ENCODE results near the gene PEPD.

PEPD gene

DNA sequence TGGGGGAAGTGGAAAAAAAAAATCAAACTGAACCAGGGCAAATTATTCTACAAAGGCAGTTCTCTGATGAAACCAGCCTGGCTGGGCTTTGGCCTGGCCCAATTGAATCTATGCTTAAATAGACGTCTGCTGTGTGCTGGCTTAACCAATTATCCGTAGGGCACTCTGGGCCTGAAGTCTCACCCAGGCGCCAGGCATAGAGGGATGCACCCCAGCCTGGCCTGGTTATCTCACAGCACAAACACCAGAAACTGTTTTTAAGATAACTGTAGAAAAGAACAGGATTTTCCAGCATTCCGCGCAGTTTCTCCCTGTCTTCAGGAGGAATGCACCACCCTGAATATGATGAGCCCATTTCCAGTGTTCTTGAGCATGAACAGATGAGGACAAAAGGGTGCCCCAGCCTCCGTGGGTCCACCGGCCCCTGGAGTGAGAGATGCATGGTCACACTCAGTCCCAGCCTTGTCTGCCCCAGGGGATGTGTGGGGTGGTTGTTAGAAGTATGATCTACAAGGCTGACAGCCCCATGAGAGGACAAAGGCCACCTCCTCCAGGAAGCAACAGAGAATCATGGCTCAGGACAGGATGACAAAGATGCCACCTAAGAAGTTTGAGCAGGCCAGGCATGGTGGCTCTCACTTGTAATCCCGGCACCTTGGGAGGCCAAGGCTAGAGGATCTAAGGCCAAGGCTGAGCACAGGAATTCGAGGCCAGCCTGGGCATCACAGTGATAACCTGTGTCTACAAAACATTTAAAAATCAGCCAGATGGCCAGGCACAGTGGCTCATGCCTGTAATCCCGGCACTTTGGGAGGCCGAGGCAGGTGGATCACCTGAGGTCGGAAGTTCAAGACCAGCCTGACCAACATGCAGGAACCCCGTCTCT, 50.2 kb downstream of the PEPD start:
- DNase-seq, result no peak

DNA sequence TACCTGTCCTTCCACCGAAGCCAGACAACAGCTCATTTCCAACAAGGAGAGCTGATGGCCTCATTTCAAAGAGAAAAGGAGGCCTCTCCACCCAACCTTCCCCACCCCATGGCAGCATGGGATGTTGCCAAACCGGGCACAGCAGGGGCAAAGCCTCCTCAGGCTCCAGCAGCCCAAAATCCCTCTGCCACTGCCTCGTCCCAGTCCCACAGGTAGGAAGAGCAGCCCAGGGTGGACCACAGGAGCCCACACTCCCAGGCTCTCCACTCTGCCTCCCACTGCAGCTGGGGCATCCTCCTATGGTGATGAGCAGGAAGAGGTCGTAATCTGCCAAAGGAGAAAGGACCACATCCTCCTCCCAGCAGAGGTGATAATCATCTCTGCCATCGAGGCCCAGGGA, 50.9 kb downstream of the PEPD start:
- no peak for DNase-seq

DNA sequence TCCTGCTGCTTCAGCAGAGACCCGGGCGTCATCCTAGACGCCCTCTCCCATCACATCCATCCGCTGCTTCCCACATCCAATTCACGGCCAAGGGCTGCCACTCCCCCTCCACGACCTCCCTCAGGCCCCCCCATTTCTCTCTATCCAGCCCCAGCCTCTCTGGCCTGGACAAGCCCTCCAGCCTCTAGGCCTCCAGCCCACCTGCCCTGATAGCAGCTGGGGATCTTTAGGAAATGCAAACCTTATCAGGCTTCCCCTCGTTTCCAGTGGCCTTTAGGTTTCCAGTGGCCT, 51.6 kb downstream of the PEPD start:
- DNase-seq, result no peak

DNA sequence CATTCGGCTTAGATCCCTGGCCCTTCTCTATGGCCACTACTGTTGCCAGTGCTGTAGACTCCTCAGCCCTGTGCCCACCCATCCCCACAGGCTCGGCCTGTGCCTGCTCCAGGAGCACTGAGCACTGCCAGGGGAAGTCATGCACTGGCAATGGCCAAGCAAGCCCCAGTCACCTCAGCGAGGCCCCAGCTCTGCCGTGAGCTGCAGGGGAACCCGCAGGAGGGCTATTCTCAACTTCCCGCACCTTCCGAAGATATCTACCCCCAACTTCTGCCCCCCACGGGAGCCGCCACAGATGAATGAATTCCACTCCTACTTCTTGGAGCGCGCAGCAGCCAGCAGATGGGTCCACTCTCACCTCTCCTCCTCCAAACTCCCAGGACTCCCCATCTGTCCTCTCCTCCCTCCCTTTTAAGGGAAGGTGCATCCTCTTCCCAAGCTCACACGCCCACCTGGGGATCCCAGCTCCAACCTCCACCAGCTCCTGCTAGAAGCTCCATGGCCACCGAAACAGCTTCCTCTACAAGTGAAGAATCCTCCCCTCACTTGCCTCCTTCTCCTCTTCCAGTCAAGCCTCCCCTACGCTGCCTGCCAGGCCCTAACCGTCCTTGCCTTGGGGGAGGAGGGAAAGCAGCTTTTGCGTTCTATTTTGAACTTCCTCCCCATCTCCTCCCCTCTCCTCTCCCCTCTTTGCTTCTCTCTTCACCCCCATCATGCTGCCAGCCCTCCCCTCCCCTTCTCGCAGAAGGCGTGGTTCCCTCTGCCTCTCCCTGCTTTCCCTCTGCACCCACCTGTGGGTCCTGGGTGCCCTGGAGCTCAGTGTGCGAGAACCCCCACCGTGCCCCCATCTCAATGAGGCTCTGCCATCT, 52.2 kb downstream of the PEPD start:
- no peak for DNase-seq

DNA sequence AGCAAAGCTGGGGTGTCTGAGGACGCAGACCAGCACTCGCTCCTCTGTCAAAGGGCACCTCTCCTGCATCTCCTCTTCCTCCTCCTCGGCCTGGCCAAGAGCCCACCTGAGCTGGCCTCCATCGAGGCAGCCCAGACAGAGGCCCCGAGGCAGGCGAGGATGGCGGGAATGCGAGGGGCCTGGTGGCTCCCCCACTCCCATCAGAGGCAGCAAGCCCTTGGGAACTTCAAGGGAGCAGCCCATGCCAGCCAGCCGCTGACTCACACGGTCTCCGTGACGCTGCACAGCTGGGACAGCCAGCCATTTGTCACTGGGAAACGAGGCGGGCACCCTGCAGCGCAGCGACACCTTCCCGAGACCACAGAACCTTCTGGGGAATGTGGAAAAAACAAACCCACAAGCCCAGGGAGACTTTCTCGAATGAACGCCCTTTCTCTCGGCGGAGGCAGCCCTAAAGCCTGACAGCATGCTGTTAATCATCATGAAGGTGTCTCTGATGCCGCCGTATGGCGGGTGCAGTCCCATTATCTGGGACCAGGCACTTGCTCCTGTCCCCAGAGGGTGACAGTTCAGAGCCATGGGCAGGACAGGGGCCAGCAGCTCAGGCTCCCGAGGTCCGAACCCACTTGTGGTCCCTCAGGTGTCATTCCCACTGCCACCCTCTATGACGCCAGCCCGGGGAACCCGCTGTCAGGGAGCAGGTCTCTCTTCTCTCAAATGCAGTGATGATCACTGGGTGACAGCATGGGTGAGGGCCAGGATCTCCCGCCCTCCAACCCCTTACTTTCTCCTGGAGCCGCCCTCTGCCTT, 53.0 kb downstream of the PEPD start:
- DNase-seq, result no peak

DNA sequence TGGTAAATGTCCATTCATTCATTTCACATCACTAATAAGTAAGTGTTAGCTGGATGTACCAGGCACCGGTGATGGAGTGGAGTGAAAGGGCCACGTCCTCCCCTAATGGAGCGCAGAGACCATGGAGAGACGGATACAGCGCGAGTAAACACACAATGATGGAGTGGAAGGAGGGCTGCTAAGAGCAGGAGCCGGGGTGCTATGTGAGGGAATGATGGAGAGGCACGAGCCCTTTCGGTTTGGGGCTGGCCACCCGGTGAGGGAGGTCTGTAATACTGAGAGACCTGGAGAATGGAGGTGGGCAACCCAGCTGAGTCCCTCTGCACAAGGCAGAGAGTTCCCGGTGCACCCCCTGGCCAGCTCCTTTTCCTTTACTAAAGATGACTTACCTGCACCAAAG, 53.7 kb downstream of the PEPD start:
- no peak for DNase-seq

DNA sequence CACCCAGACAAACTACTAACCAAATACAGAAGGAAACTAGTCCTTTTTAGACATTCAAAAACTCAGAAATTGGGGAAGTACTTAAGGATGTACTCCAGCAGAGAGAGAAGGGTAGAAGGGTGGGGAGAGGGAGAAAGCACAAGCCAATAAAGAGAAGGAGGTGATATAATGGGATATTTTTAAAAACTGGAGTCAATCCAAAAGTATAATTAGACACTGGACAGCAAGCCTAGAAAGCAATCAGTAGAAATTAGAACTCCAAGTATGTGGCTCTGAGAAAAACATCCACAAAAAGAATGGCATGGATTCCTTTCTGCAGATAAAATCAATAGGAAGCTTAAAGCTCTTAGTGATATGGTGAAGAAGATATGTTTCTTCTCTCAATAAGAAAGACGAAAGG, 55.8 kb downstream of the PEPD start:
- DNase-seq, result no peak

DNA sequence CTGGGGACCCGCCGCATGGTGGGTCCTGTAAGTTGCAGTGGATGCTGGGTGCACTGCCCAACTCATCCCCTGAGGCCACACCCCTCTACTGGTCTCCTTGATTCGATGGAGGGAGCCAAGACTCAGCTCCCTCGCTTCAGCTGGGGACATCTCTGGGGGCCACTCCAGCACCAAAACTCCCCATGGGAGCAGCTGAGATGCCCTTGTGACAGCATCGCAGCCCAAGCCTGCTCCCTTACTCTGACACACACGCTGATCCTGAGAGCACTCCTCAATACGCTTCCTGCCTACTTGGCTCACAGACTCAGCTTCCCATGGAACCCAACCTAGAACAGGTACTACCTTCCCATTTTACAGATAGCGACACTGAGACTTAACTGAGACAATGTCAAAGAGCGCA, 56.2 kb downstream of the PEPD start:
- no peak for DNase-seq

DNA sequence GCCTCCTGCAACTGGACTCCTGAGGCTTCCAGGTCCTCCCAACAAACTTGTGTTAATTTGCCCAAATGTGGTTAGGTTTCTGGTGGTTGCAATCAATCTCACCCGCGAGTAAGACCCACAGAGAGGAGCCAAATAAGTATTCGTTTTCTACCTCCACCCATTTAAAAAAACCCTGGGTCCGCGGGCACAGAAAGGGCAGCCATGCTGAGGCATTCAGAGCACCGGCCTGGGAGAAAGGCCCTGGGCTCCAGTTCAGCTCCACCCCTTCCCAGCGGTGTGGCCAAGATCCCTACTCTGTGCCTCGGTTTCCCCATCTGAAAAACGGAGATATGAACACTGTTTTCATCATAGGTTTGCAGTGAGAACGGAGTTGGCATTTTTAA, 56.9 kb downstream of the PEPD start:
- no peak for DNase-seq

DNA sequence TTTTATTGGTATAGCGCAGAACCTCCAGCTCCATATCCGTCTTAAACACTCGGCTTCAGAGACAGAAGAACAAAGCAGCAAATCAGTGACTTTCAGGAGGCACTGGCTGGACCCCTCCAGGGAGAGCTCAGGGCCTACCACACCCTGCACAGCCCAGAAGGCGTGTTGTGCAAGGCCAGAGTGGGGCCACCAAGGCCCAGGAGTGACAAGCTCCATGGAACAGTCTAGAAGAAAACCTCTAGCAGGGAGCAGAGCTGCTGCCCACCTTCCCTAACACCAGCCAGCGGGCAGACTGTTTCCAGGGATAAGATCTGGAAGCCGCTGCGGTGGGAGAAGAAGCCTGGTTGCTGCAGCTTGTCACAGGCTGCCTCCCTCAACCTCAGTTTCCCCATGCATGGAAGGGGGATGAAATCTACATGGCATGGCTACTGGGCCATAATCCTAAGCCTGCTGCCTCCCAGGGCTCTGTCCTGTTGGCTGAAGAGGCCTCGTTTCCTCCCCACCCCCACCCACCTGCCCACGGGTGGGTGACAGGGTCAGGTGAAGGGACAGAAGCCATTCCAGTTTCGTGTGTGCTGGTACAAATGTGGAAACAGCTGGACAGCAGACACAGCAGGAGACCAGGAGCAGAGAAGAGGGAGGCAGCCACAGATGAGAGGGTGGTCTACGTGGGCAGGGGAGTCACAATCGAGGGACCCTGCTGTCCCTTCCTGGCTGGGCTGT, 57.4 kb downstream of the PEPD start:
- DNase-seq, result no peak

DNA sequence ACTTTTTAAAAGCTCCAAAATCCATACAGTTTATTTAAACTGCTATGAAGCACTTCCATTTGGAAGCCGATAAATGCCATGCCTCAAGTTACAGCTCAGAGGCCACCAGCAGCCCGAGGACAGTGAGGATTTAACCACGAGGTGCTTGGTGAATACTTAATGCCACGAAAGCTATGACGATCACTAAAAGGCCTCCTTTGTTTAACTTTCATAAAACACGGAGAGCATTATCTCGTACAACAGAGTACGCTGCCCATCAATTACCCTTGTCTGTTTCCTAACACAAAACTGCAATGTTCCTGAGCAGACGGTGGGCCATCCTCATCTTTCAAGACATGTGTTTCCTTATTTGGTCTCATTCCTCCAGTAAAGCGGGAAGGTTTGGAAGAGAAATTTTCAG, 58.4 kb downstream of the PEPD start:
- no peak for DNase-seq

DNA sequence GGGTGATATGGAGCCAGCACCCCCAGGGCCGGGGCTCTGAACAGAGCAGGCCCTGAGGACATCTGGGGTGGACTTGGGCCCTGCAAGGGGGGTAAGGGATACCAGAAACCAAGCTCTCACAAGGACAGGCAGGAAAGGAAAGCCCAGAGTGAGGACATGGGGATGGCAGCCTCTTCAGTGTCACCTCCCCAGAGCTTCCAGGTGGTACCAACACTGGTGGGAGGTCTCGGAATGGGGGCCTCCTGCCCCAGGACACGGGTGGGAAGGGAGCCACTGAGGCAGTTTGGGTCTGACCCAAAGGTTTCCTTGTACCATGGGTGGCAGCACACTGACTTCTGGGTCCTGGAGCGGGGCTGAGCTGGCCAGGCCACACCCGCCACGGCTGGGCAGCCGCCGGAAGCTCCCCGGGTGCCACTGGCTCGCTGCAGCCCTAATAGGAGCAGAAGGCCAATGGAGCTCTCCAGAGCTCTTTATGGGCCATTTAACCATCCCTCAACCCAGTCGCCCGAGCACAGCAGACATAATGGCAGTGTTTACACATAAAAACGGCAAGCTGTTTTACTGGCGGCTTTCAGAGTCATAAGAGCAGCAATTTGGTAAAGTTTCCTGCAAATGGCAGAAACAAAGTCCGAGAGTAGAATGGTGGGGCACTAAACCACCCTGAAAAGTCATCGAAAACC, 59.3 kb downstream of the PEPD start:
- DNase-seq, result no peak

DNA sequence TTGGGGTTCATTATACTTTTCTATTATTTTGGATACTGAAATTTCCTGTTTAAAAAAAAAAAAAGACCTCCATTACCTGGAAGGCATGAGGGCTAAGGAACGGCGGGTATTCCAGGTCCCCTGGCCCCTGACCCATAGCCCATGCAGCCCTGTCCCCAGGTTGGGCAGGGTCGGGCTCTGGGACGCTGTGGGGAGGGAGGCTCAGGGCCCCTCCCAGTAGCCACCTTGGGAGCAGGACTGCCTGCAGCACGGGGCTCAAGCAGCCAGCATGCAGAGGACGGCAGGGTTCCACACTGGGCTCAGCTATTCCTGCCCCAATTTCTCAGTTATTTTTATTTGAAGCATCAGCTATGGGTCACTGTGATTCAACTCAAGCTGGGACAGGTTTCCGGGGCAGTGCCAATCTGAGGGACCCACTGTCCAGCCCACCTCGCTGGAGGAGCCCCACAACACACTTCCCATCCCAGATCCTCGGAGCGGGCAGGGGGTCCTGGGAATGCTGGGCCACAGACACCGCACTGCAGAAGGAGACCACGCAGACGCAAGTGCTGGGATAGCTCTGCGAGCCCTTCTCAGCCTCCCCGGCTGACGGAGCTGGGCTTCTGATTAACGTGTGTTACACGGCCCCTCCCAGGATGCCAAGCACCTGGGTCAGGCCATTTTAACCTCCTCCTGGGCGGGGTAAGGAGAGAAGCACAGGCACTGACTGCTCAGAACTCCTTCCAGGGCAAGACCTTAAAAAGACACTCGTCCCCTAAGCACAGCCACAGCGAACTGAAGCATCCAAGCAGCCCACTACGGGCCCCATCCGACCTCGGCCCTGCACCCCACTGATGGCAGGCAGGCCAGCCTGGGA, 60.1 kb downstream of the PEPD start:
- no peak for DNase-seq

DNA sequence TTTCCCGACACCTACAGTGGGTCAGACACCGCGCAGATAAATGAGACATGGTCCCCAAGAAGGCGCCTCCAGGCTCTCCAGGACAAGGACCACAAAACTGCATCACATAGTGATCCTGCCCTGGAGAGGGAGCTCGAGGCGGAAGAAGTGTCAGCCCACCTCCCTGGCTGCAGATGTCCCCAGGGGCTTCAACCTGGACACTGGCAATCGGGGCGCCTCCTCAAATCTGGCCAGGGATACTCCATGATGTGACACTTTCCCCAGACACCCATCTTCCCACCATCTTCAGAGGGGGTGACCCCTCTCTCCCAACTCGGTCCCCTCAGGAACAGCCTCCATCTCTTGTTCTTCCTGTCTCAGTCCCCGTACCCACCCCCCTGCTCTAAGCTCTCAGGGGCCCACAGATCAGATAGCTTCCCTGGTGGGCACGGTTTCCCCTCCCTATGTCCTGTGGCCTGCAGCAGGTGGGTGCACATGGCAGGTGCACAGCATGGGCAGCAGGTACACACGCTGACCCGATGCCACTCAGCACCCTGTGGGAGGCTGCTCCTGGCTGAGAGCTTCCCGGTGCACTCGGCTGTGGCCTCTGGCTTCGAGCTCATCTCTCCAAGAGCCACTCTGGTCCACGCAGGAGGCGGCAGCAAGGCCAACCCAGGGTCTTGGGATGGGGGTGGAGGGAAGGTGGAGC, 61.2 kb downstream of the PEPD start:
- no peak for DNase-seq

DNA sequence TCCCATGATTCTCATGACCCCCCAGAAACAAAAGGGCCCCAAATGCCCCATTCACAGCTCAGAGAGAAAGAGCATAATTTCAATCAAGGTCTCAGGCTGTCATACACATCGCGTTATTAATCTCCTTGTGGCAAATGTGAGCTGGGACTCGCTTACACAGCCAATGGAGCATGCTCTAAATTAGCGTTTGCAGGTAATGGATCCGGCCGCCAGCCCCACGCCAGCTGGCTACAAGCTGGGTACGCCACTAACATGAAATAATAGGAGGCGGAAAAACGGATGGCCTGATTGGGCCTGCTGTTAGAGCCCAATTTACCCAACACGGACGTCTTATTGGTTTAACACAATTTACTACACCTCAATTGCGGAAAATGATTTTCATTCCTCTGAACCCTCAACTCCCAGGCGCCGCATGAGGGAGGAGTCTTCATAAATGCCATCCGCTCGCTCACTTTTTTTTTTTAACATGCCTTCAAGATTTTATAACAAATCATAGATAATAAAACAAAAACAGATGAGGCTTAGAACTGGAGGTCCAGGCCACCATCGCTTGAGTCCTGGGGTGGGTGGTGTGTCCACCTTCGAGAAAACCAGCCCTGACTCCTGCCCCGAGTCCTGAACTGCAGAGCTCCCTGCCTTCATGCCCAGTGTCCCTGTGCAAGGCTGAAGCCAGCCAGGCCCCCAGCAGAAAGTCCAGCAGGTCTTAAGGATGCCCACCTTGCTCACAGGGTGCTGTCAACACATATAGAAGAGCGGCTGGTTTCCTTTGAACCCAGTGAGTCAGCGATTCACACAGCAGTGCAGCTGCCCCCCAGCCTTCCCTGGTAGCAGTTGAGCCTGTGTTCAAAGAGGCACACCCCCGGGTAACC, 62.1 kb downstream of the PEPD start:
- DNase-seq, result no peak

DNA sequence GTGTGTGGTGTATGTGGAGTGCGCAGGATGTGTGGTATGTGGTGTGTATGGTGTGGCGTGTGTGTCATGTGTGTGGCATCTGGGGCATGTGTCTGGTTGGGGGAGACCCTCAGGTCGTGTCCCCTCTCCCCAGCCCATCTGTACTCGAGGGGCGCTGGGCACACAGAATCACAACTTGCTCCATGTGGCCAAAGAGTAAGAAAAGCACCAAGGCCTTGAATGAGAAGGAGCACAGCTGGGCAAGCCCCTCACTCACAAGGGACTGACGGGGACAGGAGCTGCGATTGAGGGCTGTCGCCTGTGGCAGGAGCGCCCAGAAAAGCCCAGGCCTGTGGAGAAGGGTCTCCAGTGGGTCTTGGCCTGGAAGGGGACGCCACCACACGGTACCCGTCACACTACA, 62.8 kb downstream of the PEPD start:
- DNase-seq, result no peak

DNA sequence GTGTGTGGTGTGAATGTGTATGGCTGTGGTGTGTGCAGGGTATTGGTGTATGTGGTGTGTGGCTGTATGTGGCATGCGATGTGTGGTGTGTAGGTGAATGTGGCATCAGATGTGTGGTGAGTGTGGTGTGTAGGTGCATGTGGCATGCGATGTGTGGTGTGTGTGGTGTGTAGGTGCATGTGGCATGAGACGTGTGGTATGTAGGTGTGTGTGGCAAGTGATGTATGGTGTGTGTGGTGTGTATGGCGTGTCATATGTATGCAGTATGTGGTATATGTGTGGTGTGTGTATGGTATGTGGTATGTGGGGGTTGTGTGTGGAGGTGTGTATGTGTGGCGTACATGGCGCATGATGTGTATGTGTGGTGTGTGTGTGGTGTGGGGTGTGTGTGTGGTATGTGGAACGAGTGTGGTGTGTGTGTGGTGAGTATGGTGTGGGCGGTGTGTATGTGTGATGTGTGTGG, 63.4 kb downstream of the PEPD start:
- peak in 1 of 5 experiments; percentile 5 for DNase-seq

DNA sequence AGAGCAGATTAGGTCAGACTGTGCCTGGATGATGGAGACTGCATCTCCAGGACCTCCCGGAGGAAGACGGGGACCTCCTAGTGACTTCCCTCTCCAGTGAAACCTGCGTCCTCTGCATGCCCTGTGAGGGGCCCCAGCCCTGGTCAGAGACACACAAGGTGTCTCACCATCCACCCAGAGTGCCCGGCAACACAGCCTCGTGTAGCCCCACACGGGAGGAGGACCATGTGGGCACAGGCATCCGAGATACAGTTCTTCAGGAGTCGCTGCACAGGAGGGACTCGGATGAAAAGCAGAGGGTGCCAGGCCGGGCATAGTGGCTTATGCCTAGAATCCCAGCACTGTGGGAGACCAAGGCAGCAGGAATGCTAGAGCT, 64.8 kb downstream of the PEPD start:
- DNase-seq, result no peak

DNA sequence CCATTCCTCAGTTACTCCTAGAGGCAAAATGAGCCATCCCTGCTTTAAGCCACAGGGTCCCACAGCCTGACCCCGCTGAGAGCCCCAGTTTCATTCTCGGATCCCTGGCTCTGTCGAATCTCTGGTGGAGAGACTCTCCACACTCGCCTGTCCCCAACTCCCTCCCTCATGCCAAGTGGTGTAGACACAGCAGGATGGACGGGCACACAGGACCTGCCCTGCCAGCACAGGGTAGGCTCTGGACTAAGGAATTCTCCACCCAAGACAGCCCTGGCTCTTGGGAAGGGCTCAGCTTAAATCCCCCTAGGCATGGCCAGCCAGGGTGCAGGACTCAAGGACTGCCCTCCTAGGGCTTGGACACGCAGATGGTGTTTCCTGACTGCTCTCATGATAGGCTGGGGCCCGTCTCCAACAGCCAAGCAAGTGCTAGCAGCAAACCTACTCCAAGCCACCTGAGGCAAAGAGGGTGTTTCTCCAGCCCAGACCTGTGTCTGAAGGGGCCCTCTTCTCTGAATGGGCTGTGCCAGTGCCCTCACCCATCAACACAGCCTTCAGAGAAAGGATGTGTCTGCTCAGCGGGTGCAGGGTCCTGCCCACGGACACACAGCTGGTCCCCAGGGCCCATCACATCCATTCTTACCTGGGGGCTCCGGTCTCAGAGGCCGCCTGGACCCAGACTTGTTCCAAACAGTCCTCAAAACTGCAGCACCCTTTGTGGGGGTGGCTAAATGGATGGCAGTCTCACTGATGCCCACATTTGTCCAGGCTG, 65.3 kb downstream of the PEPD start:
- DNase-seq, result no peak
